Activated T-helper 1 cell treated with Interleukin-2 at 50 U/mL for 16 hours (primary cell): Measurements from ENCODE around the gene PINK1.
"Not testable (repeated sequence)": the region's sequence is repeated elsewhere in the genome, so short reads cannot be mapped to it uniquely, and the experiment has no call there.

ENCODE experiments used
- DNase-seq: peaks from one replicate; pipeline ENCODE4 v3.0.0-alpha.2; 2020; ENCODE audit warnings: low read depth

The PINK1 gene

DNA sequence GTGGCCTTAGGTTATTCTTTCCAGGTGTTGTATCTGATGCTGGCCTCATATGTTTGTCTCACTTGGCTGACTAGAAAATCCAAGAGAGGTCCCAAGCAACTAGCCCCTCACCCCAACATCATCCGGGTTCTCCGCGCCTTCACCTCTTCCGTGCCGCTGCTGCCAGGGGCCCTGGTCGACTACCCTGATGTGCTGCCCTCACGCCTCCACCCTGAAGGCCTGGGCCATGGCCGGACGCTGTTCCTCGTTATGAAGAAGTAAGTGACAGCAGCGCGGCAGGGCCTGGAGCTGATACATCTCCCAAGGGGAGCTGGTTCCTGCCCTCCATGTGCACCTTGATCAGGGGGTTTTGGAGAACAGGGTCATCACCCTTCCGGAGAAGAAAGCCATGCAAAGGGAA is 11.2 kb downstream of the PINK1 start:
- DNase-seq: no peak

DNA sequence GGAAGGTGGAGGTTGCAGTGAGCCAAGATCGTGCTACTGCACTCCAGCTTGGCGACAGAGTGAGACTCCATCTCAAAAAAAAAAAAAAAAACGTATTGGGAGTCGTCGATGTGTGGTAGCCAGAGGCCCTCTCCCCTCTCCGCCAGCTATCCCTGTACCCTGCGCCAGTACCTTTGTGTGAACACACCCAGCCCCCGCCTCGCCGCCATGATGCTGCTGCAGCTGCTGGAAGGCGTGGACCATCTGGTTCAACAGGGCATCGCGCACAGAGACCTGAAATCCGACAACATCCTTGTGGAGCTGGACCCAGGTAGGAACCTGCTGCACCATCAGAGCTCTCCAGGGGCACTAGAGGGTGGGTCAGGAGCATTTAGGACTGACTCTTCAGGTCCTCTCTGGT is 12.2 kb downstream of the PINK1 start:
- DNase-seq: no peak

DNA sequence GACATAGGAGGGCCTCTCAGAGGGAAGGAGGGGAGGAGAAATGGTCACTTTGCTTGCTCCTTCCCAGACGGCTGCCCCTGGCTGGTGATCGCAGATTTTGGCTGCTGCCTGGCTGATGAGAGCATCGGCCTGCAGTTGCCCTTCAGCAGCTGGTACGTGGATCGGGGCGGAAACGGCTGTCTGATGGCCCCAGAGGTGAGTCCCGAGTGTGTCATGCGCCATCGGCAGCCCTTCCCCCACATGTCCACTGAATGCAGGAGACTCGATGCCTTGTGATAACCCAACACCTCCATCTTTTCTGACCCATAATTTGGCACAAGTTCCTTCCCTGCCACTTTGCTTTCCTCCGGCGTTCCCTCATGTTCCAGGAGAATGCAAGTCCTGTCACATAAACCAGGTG is 15.2 kb downstream of the PINK1 start:
- DNase-seq: no peak

DNA sequence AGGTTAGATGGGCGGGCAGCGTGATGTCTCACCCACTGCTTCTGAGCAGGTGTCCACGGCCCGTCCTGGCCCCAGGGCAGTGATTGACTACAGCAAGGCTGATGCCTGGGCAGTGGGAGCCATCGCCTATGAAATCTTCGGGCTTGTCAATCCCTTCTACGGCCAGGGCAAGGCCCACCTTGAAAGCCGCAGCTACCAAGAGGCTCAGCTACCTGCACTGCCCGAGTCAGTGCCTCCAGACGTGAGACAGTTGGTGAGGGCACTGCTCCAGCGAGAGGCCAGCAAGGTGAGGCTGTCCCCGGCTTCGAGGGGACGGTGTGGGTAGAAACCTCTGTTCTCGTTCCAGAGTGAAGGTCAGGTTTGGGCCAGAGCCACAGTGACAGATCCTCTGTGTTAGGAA is 15.7 kb downstream of the PINK1 start:
- DNase-seq: no peak

DNA sequence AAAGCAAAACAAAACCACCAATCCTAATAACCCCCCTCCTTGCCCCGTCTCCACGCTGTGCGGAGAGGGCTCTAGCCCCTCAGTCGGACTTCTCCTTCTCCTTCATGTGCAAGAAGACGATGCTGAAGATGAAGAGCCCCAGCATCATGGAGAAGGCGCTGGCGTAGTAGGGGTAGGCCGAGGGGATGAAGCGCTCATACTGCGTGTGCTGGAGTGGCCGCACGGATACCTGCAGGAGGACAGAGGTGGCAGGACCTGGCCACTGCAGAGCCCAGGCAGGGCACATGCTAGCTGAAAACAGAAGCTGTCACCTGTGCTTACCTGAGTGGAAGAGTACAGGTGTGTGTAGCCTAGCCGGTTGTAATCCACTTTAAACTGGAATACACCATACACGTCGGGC is 19.0 kb downstream of the PINK1 start:
- no peak for DNase-seq

DNA sequence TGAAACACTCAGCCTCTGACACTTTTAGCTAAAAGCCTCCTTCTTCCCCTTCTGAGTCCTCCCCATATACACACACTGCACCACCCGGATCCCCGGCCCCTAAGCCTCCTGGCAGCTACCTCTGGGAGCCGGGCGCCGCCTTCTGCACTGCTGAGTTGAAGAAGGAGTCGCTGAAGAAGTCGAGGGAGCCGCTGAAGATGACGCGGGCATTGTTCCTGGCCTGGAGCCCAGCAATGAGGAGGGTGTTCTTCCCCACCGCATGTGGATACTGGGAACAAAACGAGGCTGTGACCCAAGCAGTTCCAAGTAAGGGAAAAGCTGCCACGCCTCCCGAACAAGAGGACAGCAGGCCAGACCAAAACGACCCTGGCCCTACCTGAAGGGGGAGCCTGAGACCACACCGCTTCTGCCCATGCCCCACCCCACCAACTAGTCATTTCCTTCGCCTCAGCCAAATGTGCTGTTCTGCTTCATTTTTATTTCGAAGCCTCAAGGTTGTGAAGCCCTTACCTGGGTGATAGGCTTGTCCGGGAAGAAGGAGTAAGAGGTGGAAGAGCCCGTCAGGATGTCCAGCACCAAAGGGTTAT is 20.9 kb downstream of the PINK1 start:
- DNase-seq: no peak

DNA sequence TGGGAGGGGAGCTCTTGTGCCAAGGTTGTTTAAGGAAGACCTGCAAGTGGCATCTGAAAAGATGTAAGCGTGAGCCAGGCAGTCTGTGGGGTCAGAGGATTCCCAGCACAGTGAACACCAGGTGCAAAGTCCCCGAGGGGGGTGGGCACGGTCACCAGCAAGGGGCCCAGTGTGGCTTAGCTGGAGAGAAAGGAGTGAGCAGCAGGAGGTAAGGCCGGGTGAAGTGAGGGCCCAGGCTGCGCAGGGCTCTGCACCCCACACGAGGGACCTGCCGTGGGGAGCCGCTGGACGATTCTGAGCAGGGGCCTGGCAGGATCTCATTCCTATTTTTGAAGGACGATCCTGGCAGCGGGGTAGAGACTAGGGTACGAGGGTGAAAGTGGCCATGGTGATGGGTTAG is 23.8 kb downstream of the PINK1 start:
- no peak for DNase-seq

DNA sequence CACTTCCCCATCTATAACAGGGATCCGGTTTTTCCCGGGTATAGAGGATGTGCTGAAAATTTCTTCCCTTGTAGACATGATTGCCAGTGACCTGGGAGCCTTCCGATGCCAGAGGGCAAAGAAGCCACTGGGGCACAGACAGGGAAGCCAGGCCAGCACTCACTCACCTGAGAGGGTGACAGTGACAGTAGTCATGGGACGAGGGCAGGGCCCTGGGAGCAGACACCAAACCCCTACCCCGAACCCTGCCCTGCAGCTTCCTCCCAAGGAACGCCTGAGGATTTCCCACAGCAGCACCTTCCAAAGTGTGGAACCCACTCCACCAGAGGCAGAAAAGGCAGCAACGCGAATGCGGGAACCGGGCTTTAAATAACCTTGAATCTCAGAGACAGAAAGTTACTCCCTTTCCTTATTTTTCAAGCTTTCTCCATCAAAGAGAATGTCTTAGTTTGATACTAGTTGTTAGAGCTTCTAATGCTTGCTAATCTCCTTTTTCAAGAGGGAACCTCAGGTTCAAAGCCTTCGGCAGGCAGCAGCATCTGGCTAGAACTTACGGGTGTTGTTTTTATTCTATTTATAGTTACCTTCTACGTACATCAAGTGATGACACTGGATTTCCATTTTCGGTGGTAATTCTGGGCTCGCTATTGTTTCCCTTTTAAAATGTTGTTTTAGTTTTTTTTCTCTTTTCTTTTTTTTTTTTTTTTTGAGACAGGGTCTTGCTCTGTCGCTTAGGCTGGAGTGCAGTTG is 25.1 kb downstream of the PINK1 start:
- no peak for DNase-seq

DNA sequence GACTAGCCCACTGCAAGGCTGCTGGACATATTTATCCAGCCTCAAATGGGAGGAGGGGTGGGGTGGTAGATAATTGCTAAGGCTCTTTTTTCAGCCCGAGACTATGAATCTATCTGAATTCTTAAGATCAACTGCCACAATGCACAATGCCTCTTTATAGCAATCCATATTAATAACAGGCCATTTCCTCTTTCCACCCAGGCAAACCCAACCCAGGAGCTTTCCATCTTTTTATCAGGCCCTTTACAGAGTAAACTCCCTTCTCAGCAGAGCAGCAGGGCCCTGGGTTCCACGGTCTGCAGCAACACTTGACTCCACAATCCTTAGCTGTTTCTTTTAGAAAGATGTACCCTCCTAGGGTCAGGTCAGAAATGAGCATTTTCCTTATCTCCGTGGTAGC is 27.1 kb downstream of the PINK1 start:
- no peak for DNase-seq

DNA sequence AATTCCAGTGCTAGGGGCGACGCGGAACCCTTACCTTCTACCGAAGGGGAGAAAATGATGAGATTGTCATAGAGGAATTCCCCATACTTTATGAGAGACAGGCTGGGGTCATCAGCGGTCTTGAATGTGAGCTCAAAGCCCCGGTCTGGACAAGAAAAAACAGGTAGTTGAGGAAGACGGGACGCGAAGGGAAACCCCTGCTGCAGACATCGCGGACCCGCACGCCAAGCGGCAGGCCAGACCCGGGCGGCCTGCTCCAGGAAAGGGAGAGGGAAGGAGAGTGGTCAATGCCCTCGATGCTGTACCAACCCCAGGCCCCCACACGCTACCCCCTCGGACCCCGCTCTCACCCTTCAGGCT is 27.6 kb downstream of the PINK1 start:
- DNase-seq: no peak

DNA sequence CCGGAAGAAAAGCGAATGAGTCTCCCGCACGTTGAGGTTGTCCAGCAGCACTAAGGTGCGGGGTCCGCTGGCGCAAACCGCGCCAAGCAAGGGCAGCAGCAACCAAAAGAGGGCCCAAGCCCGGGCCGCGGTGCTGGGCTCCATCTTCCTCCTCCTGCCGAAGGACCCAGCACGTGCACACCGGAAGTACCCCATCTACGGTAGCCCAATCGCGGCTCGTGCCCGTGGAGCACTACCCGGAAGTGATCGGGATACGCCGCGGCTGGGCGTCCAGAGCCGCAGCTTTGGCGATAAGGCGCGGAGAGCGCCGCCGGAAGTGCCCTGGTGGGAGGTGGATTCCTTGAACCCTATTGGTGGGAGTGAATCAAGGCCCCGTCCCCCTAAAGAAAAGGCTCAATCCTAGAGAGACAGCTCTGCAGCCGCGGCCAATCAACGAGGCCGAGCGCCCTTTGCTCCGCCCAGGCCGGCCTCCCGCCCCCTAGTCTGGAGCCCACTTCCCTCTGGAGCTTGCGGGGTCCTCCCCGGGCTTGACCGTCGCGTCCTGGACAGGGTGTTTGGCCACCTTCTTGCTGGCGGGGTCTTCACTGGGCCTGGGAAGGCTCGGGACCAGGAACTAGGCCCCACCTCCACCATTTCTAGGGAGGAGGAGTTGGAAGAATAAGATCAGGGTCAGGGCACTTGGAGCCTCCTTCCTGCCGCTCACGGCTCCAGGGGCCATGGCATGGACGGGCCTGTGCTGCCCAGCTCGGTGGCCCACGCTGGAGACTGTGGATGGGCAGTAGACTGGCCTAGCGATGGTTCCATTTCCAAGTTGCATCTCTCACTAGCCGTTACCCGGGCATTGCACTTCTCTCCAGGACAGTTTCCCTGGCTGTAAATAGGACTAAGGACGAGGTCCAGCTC is 28.2 kb downstream of the PINK1 start, which contains the start of gene DDOST:
DDOST (minus strand) TSS at position 163 of the 903 bp plus-strand sequence; CDS start at position 144, 19 bp downstream.
- DNase-seq: peak; percentile 95

DNA sequence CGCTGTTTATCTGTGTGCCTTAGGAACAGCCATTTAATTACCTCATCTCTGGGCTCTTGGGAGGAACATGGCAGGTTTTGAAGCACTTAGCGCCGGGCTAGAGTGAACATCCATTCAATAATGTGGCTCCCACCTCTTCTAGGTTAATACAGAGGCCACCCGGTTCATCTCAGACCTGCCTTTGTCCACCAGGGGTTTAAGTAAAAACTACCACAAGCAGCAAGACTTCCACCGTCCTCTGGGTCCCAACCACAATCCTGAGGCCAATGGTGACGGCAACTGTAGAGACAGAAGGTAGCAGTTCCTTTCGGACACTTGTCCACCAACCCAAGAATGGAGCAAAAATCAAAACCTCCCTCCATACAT is 28.8 kb downstream of the PINK1 start:
- no peak for DNase-seq

DNA sequence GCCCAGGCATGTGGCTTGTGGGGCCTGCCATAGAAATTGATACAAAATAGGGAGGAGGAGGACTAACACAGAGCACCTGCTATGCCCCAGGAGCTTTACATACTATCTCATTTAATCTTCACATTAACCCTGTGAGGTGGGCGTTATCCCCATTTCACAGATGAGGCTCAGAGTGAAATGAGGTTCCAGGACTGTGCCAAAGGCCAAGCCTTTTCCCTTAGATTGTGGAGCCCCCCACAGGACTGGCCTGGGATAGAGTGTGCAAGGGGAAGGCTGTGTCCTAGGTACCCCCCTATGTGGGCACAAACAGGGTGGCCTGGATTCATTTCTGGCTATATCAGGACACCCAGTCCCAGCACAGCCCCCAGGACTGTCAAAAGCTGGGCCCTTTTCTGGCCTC is 30.1 kb downstream of the PINK1 start:
- no peak for DNase-seq

DNA sequence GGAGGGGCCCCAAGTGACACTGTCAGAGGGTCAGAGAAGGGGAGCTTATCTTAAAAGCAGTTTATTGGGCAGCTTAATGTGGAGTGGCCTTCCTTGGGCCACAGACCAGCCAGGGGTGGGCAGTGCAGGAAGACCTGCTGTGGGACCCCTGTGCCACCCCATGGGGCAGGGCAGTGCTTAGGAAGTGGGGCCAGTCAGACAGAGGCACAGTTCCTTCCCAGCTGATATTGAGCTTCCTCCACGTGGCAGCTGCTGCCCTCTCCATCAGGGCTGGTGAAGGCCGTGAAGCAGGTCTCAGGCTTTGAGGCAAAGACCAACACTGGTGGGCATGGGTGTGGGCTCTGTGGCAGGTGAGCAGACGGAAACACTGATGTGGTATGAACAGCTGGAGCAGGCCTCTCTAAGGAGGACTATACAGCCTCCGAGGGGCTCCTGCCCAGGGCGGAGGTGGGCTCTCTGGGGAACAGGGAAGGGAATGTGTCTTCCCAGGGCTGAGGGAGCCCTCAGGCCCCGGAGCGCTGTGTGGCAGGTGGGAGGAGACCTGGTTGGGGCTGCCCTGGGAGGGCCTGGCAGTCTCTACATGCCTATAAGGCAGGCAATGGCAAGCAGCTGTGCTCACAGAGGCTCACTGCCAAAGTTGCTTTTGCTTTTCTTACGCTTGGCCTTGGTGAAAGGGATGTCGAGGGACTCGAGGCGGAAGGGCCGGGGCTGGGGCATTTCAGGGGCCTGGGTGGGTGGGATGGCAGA is 30.9 kb downstream of the PINK1 start:
- no peak for DNase-seq

DNA sequence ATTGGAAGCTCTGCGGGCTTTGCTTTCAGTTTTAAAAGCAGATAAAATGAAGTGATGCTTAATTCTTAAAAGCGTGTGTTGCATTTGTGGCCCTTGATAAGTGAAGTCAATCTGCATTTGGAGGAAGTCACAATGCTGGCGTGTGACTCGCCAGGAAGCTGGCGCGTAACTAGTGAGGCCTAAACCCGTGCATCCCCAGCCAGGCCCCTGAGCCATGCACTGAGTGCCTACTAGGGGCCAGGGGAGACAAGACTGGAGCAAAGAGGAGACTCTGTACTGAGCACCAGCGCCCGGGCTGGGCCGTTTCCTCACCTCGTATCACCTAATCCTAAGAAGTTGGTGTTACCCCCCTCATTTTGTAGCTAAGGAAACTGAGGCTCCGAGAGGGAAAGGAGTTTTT is 32.5 kb downstream of the PINK1 start:
- no peak for DNase-seq

DNA sequence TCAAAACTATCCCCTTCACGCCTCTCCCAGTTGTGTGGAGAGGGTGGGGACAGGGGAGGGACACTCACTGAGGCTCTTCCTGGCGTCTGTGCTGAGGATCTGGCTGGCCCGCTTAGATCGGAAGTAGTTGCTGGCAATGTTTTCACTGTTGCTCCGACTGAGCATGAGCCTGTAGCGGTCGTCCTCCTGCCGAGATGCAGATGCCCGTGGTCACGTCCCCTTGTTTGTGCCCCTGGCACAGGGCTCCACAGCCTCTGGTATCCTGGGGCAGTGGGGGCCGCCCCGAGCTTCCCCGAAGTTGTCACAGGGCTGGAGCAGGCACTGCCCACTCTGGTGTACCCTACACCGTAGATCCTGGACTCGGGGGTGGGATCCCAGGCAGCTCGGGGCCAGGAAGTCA is 32.9 kb downstream of the PINK1 start:
- no peak for DNase-seq

DNA sequence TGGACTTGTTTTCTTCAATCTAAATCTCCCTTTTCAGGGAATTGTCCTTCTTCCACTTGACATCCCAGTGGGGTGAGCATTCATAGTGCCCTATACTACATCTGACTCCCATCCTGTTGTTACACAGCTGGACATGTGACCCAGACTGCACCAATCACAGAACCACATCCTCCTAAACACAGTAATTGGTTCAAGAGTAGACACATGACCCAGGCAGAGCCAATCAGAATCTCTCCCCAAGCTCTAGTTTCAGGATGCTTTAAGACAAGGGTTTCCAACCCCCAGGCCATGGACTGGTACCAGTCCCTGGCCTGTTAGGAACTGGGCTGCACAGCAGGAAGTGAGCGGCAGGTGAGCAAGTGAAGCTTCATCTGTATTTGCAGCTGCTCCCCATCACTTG is 33.5 kb downstream of the PINK1 start:
- no peak for DNase-seq

DNA sequence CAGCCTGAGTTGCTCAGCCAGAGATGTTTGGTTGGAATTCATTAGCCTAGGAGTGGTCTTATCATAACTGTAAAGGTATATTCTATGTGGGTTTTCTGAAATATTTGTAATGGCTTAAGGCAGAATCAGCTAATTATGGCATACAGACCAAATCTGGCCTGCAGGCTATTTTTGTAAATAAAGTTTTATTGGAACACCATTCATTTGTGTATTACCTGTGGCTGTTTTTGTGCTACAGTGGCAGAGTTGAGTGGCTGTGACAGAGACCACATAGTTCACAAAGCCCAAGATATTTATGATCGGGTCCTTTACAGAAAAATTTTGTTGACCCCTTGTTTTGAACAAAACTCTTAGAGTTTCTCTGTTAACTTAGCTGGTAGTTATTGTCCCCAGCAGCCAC is 35.3 kb downstream of the PINK1 start:
- DNase-seq: no peak

DNA sequence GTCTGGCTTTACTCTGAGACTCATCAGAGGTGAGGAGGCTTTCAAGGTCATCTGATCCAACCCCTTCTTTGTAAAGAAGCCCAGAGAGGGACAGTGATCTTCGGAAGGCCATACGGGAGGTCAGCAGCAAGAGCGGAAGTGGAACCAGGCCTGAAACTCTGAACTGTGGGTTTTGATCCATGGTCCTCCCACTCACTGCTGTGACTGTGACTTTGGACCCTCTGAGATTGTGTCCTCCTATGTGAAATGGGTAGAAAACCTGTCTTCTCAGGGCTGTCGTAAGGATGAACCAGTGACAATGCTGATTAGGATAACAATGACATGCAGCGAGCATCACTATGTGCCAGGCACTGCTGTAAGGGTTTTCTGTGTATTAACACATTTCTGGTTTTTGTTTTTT is 37.7 kb downstream of the PINK1 start:
- no peak for DNase-seq

DNA sequence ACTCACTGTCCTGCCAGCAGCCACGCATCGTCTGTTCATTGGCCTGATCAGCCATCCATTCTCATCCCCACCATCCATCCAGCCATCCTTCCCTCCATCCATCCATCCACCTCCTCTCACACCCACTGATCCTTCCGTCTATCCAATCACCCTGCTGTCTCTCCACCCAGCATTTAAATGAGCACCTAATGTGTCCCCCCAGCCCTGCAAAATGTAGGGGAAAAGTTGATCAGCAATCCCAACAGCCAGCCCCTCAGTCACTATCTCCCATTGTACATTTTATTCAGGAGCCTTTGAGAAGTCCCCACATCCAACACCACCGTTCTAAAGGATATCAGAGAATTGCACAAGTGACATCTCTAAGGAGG is 39.0 kb downstream of the PINK1 start:
- no peak for DNase-seq

DNA sequence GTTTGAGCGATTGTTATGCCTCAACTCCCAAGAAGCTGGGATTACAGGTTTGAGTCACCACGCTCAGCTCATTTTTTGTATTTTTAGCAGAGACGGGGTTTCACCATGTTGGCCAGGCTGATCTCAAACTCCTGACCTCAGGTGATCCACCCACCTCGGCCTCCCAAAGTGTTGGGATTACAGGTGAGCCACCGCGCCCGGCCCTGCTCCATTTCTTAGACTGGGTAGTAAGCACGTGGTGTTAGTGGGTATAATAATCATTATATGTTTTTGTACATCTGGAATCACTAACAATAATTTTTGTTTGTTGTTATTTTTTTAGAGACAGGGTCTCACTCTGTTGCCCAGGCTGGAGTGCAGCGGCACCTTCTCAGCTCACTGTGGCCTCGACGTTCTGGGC is 40.4 kb downstream of the PINK1 start:
- DNase-seq: not testable (repeated sequence)

DNA sequence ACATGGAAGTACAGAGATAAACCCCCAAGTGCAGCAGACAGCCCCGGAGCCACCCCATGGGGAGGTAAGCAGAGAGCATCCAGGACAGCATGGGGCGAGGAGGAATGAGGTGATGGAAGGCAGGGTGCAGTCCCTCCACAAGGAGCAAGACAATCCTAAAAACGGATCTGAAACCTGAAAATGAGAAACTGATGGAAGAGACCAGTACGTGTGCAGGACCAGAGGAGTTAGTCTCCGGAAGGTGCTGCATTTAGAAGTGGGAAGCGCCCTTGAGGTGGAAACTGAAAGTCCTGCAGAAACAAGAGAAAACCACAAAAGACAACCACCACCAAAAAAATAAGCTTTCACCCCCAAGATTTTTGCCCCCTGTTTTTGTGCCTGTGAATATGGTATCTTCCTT is 45.3 kb downstream of the PINK1 start:
- DNase-seq: no peak

DNA sequence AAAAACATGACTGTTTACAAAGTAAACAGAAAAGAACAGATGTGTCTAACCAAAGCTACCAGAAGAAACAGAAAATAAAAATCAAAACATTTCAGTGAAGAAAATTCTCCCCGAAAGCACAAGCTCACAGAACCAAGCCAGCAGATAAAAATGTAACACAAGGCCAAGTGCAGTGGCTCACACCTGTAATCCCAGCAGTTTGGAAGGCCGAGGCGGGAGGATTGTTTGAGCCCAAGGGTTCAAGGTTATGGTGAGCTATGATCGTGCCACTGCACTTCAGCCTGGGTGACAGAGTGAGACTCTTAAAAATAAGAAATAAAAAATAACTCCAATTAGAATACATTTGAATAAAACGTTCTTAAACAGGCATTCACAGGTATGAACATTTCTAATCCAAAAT is 47.0 kb downstream of the PINK1 start:
- no peak for DNase-seq
